ENCODE results near the gene MCF2L. TPM values are rescaled to one million over a fixed set of nuclear protein-coding genes. Genes with fewer than 3 reads are reported as not detected.

Gene MCF2L
- total and polyA plus RNA-seq, 10 of the 15 experiments (the other 5 are each of a cell fraction or from before 2014, with no cell fraction given) = 0.06 to 1.1 (median 0.21) TPM; not detected in 2

DNA sequence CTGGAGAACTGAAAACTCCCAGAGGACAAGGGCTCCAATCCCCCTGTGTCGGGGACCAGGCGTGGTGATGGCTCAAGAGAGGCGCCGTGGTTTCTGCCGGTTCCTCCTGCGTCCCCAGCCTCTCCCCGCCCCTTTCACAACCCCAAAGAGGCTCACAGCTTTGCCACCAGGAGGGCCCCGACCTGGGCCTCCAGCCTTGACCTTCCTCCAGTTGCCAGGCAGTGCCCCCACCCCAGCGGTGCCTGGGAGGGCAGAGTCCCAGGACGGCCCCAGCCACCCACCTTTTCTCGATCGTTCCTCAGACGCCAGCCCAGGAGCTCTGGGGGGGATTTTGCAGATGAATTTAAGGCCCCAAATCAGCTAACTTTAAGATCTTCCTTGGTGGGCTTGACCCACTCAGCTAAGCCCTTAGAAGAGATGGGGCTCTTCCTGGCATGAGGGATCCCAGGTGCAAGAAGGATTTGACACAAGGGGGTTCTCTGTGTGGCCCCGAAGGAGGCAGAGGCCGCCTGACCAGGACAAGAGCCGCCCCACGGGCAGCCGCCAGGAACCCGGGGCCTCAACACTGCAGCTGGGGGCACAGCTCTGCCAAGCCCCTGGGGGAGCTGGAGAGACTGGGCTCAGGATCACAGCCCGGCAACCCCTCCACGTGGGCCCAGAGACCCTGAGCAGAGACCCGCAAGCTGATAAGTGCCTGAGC lies 47.0 kb downstream of the MCF2L start:
- in situ Hi-C loops (cut with MboI) = no loop called here
- no peaks in the 10 kb centered on the region for H3K36me3 ChIP-seq (ENCODE audit: control insufficient read depth in 2 of 2, insufficient read depth in 2 of 2, low read length in 1 of 2)
- BruUV-seq (replicated peaks) = no TSS peak
- no peaks in the 10 kb centered on the region for H3K4me1 ChIP-seq (ENCODE audit: control insufficient read depth, insufficient read depth, low read length)
- ATAC-seq (no peak), FAIRE-seq (no peak), DNase-seq (ENCODE audit: low read depth, low spot score) (no peak)
- no peak overlapping the region for H3K27ac ChIP-seq (ENCODE audit: control insufficient read depth, insufficient read depth)
- H4K20me1 ChIP-seq (ENCODE audit: control insufficient read depth, insufficient read depth) = no peaks in the 10 kb centered on the region
- WGBS (ENCODE audit: insufficient coverage, insufficient replicate concordance, low lambda C conversion rate, missing lambda C conversion rate) = 50% methylated on average over 22 of the region's 22 CpGs
- H2AFZ ChIP-seq (ENCODE audit: control insufficient read depth, low read depth, low read length) = no peak overlapping the region
- no peak overlapping the region for H3K4me3 ChIP-seq
- no peak overlapping the region for H3K4me2 ChIP-seq (ENCODE audit: control insufficient read depth, insufficient read depth)
- no peak overlapping the region for H3K9ac ChIP-seq (ENCODE audit: control insufficient read depth, insufficient read depth, low read length)
- H3K79me2 ChIP-seq (ENCODE audit: control insufficient read depth, insufficient read depth, low read length) = no peaks in the 10 kb centered on the region
- ChIA-PET CTCF (no interaction called here), RAD21 (ENCODE audit: unreplicated experiment) (no interaction called here), SMC1A (ENCODE audit: uncharacterized antibody, unreplicated experiment) (no interaction called here), POLR2A (no interaction called here)
- H3K9me3 ChIP-seq (replicated peaks; ENCODE audit: control insufficient read depth, insufficient read depth, low read length) = no peaks in the 10 kb centered on the region
- no peaks in the 10 kb centered on the region for H3K27me3 ChIP-seq (replicated peaks in 1 of 2; ENCODE audit: control insufficient read depth in 2 of 2, insufficient read depth in 2 of 2, low read length in 1 of 2)
- intact Hi-C loops (cut with micrococcal nuclease; ENCODE audit: unreplicated experiment) = no loop called here
- TF ChIP-seq RCOR1 (conservative IDR thresholded peaks at IDR 0.05; ENCODE audit: low read depth, low read length) = no peak
- TF ChIP-seq ZNF592 (IDR thresholded peaks at IDR 0.05) = no peak
- no peak for TF ChIP-seq SUZ12 (IDR thresholded peaks at IDR 0.05; ENCODE audit: unreplicated experiment)
- TF ChIP-seq FOS (IDR thresholded peaks at IDR 0.05; ENCODE audit: borderline replicate concordance, extremely low read depth, insufficient read length) = no peak
- TF ChIP-seq, protein P1, sequence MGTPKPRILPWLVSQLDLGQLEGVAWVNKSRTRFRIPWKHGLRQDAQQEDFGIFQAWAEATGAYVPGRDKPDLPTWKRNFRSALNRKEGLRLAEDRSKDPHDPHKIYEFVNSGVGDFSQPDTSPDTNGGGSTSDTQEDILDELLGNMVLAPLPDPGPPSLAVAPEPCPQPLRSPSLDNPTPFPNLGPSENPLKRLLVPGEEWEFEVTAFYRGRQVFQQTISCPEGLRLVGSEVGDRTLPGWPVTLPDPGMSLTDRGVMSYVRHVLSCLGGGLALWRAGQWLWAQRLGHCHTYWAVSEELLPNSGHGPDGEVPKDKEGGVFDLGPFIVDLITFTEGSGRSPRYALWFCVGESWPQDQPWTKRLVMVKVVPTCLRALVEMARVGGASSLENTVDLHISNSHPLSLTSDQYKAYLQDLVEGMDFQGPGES (IDR thresholded peaks at IDR 0.05) = no peak
- no peak for TF ChIP-seq TCF12 (IDR thresholded peaks at IDR 0.05; ENCODE audit: low read depth, low read length)
- TF ChIP-seq, protein P2, sequence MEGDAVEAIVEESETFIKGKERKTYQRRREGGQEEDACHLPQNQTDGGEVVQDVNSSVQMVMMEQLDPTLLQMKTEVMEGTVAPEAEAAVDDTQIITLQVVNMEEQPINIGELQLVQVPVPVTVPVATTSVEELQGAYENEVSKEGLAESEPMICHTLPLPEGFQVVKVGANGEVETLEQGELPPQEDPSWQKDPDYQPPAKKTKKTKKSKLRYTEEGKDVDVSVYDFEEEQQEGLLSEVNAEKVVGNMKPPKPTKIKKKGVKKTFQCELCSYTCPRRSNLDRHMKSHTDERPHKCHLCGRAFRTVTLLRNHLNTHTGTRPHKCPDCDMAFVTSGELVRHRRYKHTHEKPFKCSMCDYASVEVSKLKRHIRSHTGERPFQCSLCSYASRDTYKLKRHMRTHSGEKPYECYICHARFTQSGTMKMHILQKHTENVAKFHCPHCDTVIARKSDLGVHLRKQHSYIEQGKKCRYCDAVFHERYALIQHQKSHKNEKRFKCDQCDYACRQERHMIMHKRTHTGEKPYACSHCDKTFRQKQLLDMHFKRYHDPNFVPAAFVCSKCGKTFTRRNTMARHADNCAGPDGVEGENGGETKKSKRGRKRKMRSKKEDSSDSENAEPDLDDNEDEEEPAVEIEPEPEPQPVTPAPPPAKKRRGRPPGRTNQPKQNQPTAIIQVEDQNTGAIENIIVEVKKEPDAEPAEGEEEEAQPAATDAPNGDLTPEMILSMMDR (IDR thresholded peaks at IDR 0.05 in 2 of 3, conservative IDR thresholded peaks at IDR 0.05 in 1 of 3; ENCODE audit: control insufficient read depth in 2 of 3, extremely low read depth in 1 of 3, insufficient read depth in 1 of 3, low read depth in 3 of 3, low read length in 3 of 3) = no peak
- no peak for TF ChIP-seq SREBF1 (IDR thresholded peaks at IDR 0.05; ENCODE audit: low read length)
- no peak for TF ChIP-seq ZNF24 (IDR thresholded peaks at IDR 0.05)
- TF ChIP-seq SMC3 (IDR thresholded peaks at IDR 0.05; ENCODE audit: borderline replicate concordance, low read length) = no peak
- no peak for TF ChIP-seq ATF2 (IDR thresholded peaks at IDR 0.05; ENCODE audit: low read length)
- no peak for TF ChIP-seq EGR1 (IDR thresholded peaks at IDR 0.05; ENCODE audit: borderline replicate concordance in 1 of 2, low read depth in 2 of 2, low read length in 2 of 2)
